HEK293T (cell line): ENCODE results near the gene KCNK2.

Experiments used
- ARNT ChIP-seq: fragments of 450-650 bp; IDR thresholded peaks from 2 replicates; pipeline ENCODE4 v1.6.1; 2017; ENCODE audit warnings: mild to moderate bottlenecking
- BHLHE40 ChIP-seq: fragments of 450-650 bp; IDR thresholded peaks from 2 replicates; pipeline ENCODE4 v1.6.1; 2016; ENCODE audit warnings: mild to moderate bottlenecking, moderate library complexity, borderline replicate concordance
- CTBP1 ChIP-seq: fragments of 450-650 bp; IDR thresholded peaks from 2 replicates; pipeline ENCODE4 v1.6.1; 2016; ENCODE audit warnings: borderline replicate concordance
- ELF4 ChIP-seq: fragments of 450-650 bp; IDR thresholded peaks from 2 replicates; pipeline ENCODE4 v1.6.1; 2017; ENCODE audit warnings: antibody characterized with exemption
- FOXA1 ChIP-seq: fragments of 450-650 bp; IDR thresholded peaks from 2 replicates; pipeline ENCODE4 v1.6.1; 2016; ENCODE audit warnings: mild to moderate bottlenecking
- FOXK2 ChIP-seq: fragments of 450-650 bp; IDR thresholded peaks from 2 replicates; pipeline ENCODE4 v1.6.1; 2016; ENCODE audit warnings: mild to moderate bottlenecking
- FOXM1 ChIP-seq: fragments of 450-650 bp; IDR thresholded peaks from 2 replicates; pipeline ENCODE4 v1.6.1; 2017; ENCODE audit warnings: mild to moderate bottlenecking, borderline replicate concordance
- LEF1 ChIP-seq: fragments of 450-650 bp; IDR thresholded peaks from 2 replicates; pipeline ENCODE4 v1.6.1; 2017; ENCODE audit warnings: mild to moderate bottlenecking, borderline replicate concordance
- SP1 ChIP-seq: fragments of 450-650 bp; IDR thresholded peaks from 2 replicates; pipeline ENCODE4 v1.6.1; 2017
- SUZ12 ChIP-seq: fragments of 450-650 bp; IDR thresholded peaks from 2 replicates; pipeline ENCODE4 v1.6.1; 2016; ENCODE audit warnings: mild to moderate bottlenecking
- TF ChIP-seq, protein P1 (sequence below): fragments of 450-650 bp; IDR thresholded peaks from 2 replicates; pipeline ENCODE4 v1.6.1; 2016

DNA sequence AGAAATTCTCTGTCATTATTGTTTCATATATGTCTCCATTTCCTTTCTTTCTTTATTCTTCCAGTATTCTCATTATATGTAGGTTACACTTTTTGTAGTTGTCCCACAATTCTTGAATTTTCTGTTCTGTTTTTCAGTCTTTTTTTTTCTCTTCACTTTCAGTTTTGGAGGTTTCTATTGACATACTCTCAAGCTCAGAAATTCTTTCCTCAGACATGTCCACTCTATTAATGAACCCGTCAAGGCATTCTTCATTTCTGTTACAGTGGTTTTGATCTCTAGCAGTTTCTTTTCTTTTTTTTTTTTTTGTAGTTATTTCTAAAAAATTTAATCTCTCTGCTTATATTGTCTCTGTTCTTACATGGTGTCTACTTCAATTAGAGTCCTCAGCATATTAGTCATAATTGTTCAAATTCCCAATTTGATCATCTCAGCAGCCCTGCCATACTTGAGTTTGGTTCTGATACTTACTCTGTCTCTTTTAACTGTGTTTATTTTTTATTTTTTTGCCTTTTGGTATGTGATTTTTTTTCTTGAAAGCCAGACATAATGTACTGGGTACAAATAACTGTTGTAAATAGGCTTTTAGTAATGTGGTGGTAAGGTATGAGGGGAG lies 49.5 kb upstream of the KCNK2 start:
- no peak for TF ChIP-seq FOXA1
- TF ChIP-seq SUZ12 = no peak
- no peak for TF ChIP-seq BHLHE40
- no peak for TF ChIP-seq LEF1
- TF ChIP-seq SP1 = no peak
- TF ChIP-seq, protein P1, sequence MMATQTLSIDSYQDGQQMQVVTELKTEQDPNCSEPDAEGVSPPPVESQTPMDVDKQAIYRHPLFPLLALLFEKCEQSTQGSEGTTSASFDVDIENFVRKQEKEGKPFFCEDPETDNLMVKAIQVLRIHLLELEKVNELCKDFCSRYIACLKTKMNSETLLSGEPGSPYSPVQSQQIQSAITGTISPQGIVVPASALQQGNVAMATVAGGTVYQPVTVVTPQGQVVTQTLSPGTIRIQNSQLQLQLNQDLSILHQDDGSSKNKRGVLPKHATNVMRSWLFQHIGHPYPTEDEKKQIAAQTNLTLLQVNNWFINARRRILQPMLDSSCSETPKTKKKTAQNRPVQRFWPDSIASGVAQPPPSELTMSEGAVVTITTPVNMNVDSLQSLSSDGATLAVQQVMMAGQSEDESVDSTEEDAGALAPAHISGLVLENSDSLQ = no peak
- no peak for TF ChIP-seq FOXM1
- no peak for TF ChIP-seq ARNT
- no peak for TF ChIP-seq CTBP1
- no peak for TF ChIP-seq ELF4
- no peak for TF ChIP-seq FOXK2
